HepG2 (cell line): ENCODE measurements around the gene CELSR3. TPM values are rescaled to one million over a fixed set of nuclear protein-coding genes. Genes with fewer than 3 reads are reported as not detected.
A peak's percentile ranks its signal among the peaks of the same experiment; 100 is the strongest.

Source experiments
- EP300 ChIP-seq, 3 experiments: sonication (generic) in 1 of 3; formaldehyde crosslinking in 1 of 3; IDR thresholded peaks; 2 replicates each; pipeline versions ENCODE4 v1.5.1 to v1.6.1; 2011 to 2020; ENCODE audit warnings: low read depth in 2 of 3, low read length in 2 of 3, borderline replicate concordance in 1 of 3, improper control_type of control experiment in 1 of 3, mild to moderate bottlenecking in 1 of 3, missing genetic modification reagents in 1 of 3, moderate library complexity in 1 of 3
- FOXA3 ChIP-seq: IDR thresholded peaks from 2 replicates; pipeline ENCODE4 v1.6.1; 2016; ENCODE audit warnings: missing genetic modification reagents, missing compliant biosample characterization
- HMG20A ChIP-seq: IDR thresholded peaks from 2 replicates; pipeline ENCODE4 v1.6.1; 2016; ENCODE audit warnings: borderline replicate concordance
- KLF12 ChIP-seq: sonication (generic); formaldehyde crosslinking; IDR thresholded peaks from 2 replicates; pipeline ENCODE4 v1.4.0; 2020; ENCODE audit warnings: missing genetic modification reagents, borderline replicate concordance
- KLF6 ChIP-seq: IDR thresholded peaks from 2 replicates; pipeline ENCODE4 v1.8.0; 2016; ENCODE audit warnings: missing biosample characterization, missing genetic modification reagents
- NCOA1 ChIP-seq: sonication (generic); formaldehyde crosslinking; IDR thresholded peaks from 2 replicates; pipeline ENCODE4 v1.9.0; 2021; ENCODE audit warnings: missing genetic modification reagents
- PITX1 ChIP-seq: sonication (generic); formaldehyde crosslinking; IDR thresholded peaks from 2 replicates; pipeline ENCODE4 v1.5.1; 2020; ENCODE audit warnings: mild to moderate bottlenecking, missing genetic modification reagents
- SALL1 ChIP-seq: sonication (generic); formaldehyde crosslinking; IDR thresholded peaks from 2 replicates; pipeline ENCODE4 v1.8.0; 2022; ENCODE audit warnings: mild to moderate bottlenecking, missing genetic modification reagents
- SALL2 ChIP-seq: sonication (generic); formaldehyde crosslinking; IDR thresholded peaks from 2 replicates; pipeline ENCODE4 v1.8.1; 2023; ENCODE audit warnings: mild to moderate bottlenecking, missing genetic modification reagents, inconsistent platforms
- SNAPC2 ChIP-seq: sonication (generic); formaldehyde crosslinking; IDR thresholded peaks from 2 replicates; pipeline ENCODE4 v1.8.1; 2022; ENCODE audit warnings: mild to moderate bottlenecking, missing genetic modification reagents
- ZNF274 ChIP-seq: sonication (generic); formaldehyde crosslinking; IDR thresholded peaks from 2 replicates; pipeline ENCODE4 v1.5.1; 2020; ENCODE audit warnings: mild to moderate bottlenecking, missing genetic modification reagents
- ZNF292 ChIP-seq: sonication (generic); formaldehyde crosslinking; IDR thresholded peaks from 2 replicates; pipeline ENCODE4 v1.8.1; 2022; ENCODE audit warnings: mild to moderate bottlenecking, low read depth, missing genetic modification reagents, borderline replicate concordance
- ZNF317 ChIP-seq: sonication (generic); formaldehyde crosslinking; IDR thresholded peaks from 2 replicates; pipeline ENCODE4 v1.5.0; 2020; ENCODE audit warnings: mild to moderate bottlenecking, missing genetic modification reagents
- ZNF530 ChIP-seq: sonication (generic); formaldehyde crosslinking; IDR thresholded peaks from 2 replicates; pipeline ENCODE4 v1.5.0; 2020; ENCODE audit warnings: low read depth, mild to moderate bottlenecking, missing genetic modification reagents
- ZNF644 ChIP-seq: IDR thresholded peaks from 2 replicates; pipeline ENCODE4 v1.6.1; 2016; ENCODE audit warnings: low read depth
- ZNF839 ChIP-seq: sonication (generic); formaldehyde crosslinking; IDR thresholded peaks from 2 replicates; pipeline ENCODE4 v1.4.0; 2020; ENCODE audit warnings: missing genetic modification reagents, mild to moderate bottlenecking, borderline replicate concordance
- polyA plus RNA-seq, 8 experiments: library from polyadenylated mRNA; depleted of rRNA in 3 of 8; stranded (reverse) in 7 of 8; unstranded in 1 of 8; fragments of >200 nt; fragmentation: Illumina TruSeq in 4 of 8; extraction: Trizol in 4 of 8; gene quantifications; 2 replicates each; pipeline versions ENCODE4 v1.2.1 to v1.2.3, GENCODE V29; 2011 to 2016; ENCODE audit warnings: low read depth in 4 of 8, missing spikeins in 1 of 8, mixed read lengths in 1 of 8; ENCODE audit not compliant: insufficient read depth in 1 of 8
- total RNA-seq, 5 experiments: library from RNA; depleted of rRNA; stranded (reverse); fragments of >200 nt; fragmentation: Illumina TruSeq; extraction: Trizol; gene quantifications; 2 replicates each; pipeline ENCODE4 v1.2.3, GENCODE V29; 2016; ENCODE audit warnings: low read depth in 1 of 5
- TF ChIP-seq, protein P1 (sequence below): IDR thresholded peaks from 2 replicates; pipeline ENCODE4 v1.6.1; 2016
- TF ChIP-seq, protein P2 (sequence below): sonication (generic); formaldehyde crosslinking; IDR thresholded peaks from 2 replicates; pipeline ENCODE4 v1.5.0; 2020; ENCODE audit warnings: mild to moderate bottlenecking, missing genetic modification reagents
- TF ChIP-seq, protein P3 (sequence below): IDR thresholded peaks from 2 replicates; pipeline ENCODE4 v1.6.1; 2016; ENCODE audit warnings: mild to moderate bottlenecking, missing biosample characterization, missing genetic modification reagents
- TF ChIP-seq, protein P4 (sequence below): sonication (generic); formaldehyde crosslinking; IDR thresholded peaks from 2 replicates; pipeline ENCODE4 v1.9.0; 2021; ENCODE audit warnings: missing genetic modification reagents, borderline replicate concordance
- TF ChIP-seq, protein P5 (sequence below): IDR thresholded peaks from 2 replicates; pipeline ENCODE4 v1.6.1; 2012; ENCODE audit warnings: low read depth, low read length, improper control_type of control experiment

CELSR3 gene
- total and polyA plus RNA-seq, 2 of the 13 experiments (the other 11 are each of a cell fraction or from before 2014, with no cell fraction given): 5.4 to 6.7 TPM

DNA sequence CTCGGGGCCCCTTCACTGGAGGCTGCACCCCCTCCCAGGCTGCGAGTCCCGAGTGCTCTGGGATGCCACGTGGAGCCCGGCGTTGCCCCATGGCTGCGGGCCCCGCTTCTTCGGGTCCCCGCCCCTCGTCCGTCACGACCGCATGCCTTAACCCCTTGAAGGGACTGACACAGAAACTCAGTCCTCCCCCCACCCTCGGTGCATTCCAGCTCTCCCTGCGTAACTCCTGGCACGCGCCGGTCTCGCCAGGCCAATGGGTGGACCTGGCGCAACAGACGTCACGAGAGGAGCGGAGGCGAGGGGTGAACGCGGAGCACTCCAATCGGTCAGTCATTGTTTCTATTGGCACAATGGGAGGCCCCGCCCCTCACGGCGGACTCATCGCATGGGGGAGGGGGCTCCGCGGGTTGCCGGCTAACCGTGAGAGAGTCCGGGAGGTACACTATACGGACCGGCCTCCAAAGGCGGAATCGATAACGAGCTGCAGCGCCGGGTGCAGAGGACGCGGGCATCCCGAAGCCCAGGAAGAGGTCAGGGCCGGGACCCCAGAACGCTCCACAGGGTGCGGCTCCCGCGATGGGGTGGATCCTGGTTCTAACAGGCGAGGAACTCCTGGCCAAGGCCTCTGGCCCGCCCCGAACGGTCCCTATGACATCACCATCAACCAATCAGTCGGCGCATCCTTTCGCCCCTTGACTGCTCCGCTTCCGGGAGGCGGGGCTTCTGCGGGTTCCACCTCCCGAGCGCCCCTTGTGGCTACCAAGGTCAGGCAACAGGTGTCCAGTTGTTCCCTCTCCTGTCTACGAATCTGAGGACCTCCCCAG lies 1.0 kb upstream of the CELSR3 start (continued):
- TF ChIP-seq, protein P1, sequence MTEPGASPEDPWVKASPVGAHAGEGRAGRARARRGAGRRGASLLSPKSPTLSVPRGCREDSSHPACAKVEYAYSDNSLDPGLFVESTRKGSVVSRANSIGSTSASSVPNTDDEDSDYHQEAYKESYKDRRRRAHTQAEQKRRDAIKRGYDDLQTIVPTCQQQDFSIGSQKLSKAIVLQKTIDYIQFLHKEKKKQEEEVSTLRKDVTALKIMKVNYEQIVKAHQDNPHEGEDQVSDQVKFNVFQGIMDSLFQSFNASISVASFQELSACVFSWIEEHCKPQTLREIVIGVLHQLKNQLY (CRISPR knock-in tag): no peak
- TF ChIP-seq ZNF644 (CRISPR knock-in tag) (no peak), ZNF530 (CRISPR knock-in tag) (no peak), SALL2 (CRISPR knock-in tag) (peak; percentile 58), KLF6 (CRISPR knock-in tag) (peak; percentile 86), ZNF317 (CRISPR knock-in tag) (peak; percentile 71; the same call in 1 of the 2 replicates), NCOA1 (CRISPR knock-in tag) (0 out of 2 replicates have a peak, but pooled peaks have one; percentile 54), FOXA3 (CRISPR knock-in tag) (0 out of 2 replicates have a peak, but pooled peaks have one; percentile 14), HMG20A (CRISPR knock-in tag) (peak; percentile 25; the same call in 1 of the 2 replicates), SNAPC2 (no peak), ZNF274 (CRISPR knock-in tag) (peak; percentile 70), KLF12 (no peak; the same call in 1 of the 2 replicates), ZNF839 (0 out of 2 replicates have a peak, but pooled peaks have one; percentile 33), SALL1 (CRISPR knock-in tag) (peak; percentile 88), EP300 (IDR thresholded peaks at IDR 0.05; ENCODE audit: low read depth in 2 of 2, low read length in 2 of 2) (peak in 1 of 2 experiments; percentile 63; a peak in 3 of 4 replicates), EP300 (CRISPR knock-in tag; IDR thresholded peaks at IDR 0.05; ENCODE audit: borderline replicate concordance) (no peak; the same call in 1 of the 2 replicates), ZNF292 (CRISPR knock-in tag) (no peak), PITX1 (CRISPR knock-in tag) (peak; percentile 69; the same call in 1 of the 2 replicates)
- TF ChIP-seq, protein P2, sequence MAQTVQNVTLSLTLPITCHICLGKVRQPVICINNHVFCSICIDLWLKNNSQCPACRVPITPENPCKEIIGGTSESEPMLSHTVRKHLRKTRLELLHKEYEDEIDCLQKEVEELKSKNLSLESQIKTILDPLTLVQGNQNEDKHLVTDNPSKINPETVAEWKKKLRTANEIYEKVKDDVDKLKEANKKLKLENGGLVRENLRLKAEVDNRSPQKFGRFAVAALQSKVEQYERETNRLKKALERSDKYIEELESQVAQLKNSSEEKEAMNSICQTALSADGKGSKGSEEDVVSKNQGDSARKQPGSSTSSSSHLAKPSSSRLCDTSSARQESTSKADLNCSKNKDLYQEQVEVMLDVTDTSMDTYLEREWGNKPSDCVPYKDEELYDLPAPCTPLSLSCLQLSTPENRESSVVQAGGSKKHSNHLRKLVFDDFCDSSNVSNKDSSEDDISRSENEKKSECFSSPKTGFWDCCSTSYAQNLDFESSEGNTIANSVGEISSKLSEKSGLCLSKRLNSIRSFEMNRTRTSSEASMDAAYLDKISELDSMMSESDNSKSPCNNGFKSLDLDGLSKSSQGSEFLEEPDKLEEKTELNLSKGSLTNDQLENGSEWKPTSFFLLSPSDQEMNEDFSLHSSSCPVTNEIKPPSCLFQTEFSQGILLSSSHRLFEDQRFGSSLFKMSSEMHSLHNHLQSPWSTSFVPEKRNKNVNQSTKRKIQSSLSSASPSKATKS (CRISPR knock-in tag): no peak
- TF ChIP-seq, protein P3, sequence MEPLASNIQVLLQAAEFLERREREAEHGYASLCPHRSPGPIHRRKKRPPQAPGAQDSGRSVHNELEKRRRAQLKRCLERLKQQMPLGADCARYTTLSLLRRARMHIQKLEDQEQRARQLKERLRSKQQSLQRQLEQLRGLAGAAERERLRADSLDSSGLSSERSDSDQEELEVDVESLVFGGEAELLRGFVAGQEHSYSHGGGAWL (CRISPR knock-in tag): peak; percentile 78
- TF ChIP-seq, protein P4, sequence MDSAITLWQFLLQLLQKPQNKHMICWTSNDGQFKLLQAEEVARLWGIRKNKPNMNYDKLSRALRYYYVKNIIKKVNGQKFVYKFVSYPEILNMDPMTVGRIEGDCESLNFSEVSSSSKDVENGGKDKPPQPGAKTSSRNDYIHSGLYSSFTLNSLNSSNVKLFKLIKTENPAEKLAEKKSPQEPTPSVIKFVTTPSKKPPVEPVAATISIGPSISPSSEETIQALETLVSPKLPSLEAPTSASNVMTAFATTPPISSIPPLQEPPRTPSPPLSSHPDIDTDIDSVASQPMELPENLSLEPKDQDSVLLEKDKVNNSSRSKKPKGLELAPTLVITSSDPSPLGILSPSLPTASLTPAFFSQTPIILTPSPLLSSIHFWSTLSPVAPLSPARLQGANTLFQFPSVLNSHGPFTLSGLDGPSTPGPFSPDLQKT (CRISPR knock-in tag): no peak
- TF ChIP-seq, protein P5, sequence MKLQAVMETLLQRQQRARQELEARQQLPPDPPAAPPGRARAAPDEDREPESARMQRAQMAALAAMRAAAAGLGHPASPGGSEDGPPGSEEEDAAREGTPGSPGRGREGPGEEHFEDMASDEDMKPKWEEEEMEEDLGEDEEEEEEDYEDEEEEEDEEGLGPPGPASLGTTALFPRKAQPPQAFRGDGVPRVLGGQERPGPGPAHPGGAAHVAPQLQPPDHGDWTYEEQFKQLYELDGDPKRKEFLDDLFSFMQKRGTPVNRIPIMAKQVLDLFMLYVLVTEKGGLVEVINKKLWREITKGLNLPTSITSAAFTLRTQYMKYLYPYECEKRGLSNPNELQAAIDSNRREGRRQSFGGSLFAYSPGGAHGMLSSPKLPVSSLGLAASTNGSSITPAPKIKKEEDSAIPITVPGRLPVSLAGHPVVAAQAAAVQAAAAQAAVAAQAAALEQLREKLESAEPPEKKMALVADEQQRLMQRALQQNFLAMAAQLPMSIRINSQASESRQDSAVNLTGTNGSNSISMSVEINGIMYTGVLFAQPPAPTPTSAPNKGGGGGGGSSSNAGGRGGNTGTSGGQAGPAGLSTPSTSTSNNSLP: no peak
